ENCODE data around the gene CDR2. TPM values are rescaled to one million over a fixed set of nuclear protein-coding genes. Genes with fewer than 3 reads are reported as not detected.

Gene CDR2
- polyA plus RNA-seq, 1 donor (not counting 4 experiments of a cell fraction or from before 2014, with no cell fraction given), result 37.1 TPM

DNA sequence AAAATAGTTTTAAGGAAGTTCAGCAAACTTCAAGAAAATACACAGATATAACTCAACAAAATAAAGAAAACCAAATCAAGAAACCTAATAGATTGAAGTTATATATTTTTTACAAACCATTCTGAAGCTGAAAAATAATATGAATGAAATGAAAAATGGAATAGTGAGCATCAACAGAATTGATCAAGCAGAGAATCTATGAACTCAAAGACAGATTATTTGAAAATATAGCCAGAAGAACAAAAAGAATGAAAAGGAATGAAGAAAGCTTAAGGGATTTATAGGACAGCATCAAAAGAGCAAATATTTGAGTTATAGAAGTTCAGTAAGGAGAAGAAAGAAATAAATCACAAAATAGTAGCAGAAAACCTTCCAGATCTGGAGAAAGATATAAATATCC, 37.8 kb downstream of the CDR2 start:
- no peak for DNase-seq (ENCODE audit: low read depth, low spot score)
- Histone ChIP-seq H4K20me1 (ENCODE audit: control insufficient read depth, extremely low read depth, insufficient read depth, low read length) (peaks cover 4% of the 10 kb centered on the region), H3K4me1 (ENCODE audit: control insufficient read depth, extremely low read depth, insufficient read depth, low read length) (no peaks in the 10 kb centered on the region), H3K4me3 (ENCODE audit: control insufficient read depth in 2 of 3, extremely low read depth in 1 of 3, insufficient read depth in 2 of 3, low read depth in 1 of 3, low read length in 3 of 3) (no peak overlapping the region), H3K79me2 (ENCODE audit: control insufficient read depth, insufficient read depth, low read length) (peaks cover 6% of the 10 kb centered on the region), H3K9me1 (ENCODE audit: control insufficient read depth, extremely low read depth, insufficient read depth, low read length) (no peaks in the 10 kb centered on the region), H3K36me3 (ENCODE audit: control insufficient read depth in 2 of 2, extremely low read depth in 1 of 2, insufficient read depth in 2 of 2, low read length in 2 of 2) (peaks cover 26% of the 10 kb centered on the region in 2 experiments), H3K9me3 (ENCODE audit: control insufficient read depth, low read depth, low read length) (no peaks in the 10 kb centered on the region), H3K27ac (ENCODE audit: control insufficient read depth, insufficient read depth, low read length) (no peak overlapping the region), H2AFZ (ENCODE audit: control insufficient read depth, low read length) (no peak overlapping the region), H3K4me2 (ENCODE audit: control insufficient read depth, extremely low read depth, insufficient read depth, low read depth, low read length) (no peak overlapping the region), H3K9ac (ENCODE audit: control insufficient read depth, extremely low read depth, insufficient read depth, low read length) (no peak overlapping the region), H3K27me3 (ENCODE audit: control insufficient read depth, extremely low read depth, insufficient read depth, low read length) (no peaks in the 10 kb centered on the region)
- dilution Hi-C loops (cut with MboI; ENCODE audit: extremely low pct_ligation_motif_present, low sequenced_read_pairs), result no loop called here
- no peak for FAIRE-seq
- TF ChIP-seq, protein P1, sequence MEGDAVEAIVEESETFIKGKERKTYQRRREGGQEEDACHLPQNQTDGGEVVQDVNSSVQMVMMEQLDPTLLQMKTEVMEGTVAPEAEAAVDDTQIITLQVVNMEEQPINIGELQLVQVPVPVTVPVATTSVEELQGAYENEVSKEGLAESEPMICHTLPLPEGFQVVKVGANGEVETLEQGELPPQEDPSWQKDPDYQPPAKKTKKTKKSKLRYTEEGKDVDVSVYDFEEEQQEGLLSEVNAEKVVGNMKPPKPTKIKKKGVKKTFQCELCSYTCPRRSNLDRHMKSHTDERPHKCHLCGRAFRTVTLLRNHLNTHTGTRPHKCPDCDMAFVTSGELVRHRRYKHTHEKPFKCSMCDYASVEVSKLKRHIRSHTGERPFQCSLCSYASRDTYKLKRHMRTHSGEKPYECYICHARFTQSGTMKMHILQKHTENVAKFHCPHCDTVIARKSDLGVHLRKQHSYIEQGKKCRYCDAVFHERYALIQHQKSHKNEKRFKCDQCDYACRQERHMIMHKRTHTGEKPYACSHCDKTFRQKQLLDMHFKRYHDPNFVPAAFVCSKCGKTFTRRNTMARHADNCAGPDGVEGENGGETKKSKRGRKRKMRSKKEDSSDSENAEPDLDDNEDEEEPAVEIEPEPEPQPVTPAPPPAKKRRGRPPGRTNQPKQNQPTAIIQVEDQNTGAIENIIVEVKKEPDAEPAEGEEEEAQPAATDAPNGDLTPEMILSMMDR (optimal IDR thresholded peaks at IDR 0.05 in 1 of 3, IDR thresholded peaks at IDR 0.05 in 1 of 3, conservative IDR thresholded peaks at IDR 0.05 in 1 of 3; ENCODE audit: extremely low read depth in 1 of 3, insufficient read depth in 2 of 3, low read length in 3 of 3), result no peak

DNA sequence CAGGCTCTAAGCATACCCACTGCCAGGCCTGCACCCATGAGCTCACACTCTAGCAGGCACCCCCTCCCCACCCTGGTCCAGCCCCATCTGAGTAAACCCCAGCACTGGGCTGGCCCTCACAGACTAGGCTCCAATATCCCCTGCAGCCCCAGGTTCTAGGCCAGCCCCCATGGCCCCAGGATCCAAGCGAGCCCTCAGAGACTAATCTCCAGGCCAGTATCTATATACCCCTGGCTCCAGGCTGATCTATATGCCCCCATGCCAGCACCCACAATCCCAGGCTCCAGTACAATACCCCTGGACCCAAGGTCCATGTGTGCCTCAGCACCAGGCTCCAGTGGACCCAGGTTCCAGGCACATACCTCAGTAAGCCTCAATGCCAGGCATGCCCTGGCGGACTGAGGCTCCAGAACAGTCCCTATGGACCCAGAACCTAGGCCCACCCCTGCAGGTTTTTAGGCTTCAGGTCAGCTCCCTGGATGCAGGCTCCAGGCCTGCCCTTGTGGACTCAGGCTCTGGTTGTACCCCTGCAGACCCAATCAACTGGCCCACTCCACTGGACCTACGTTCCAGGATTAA, 38.7 kb downstream of the CDR2 start:
- Histone ChIP-seq H3K4me3 (ENCODE audit: control insufficient read depth in 2 of 3, extremely low read depth in 1 of 3, insufficient read depth in 2 of 3, low read depth in 1 of 3, low read length in 3 of 3) (no peak overlapping the region), H3K4me2 (ENCODE audit: control insufficient read depth, extremely low read depth, insufficient read depth, low read depth, low read length) (no peak overlapping the region), H3K4me1 (ENCODE audit: control insufficient read depth, extremely low read depth, insufficient read depth, low read length) (no peaks in the 10 kb centered on the region), H3K27me3 (ENCODE audit: control insufficient read depth, extremely low read depth, insufficient read depth, low read length) (no peaks in the 10 kb centered on the region), H4K20me1 (ENCODE audit: control insufficient read depth, extremely low read depth, insufficient read depth, low read length) (peaks cover 4% of the 10 kb centered on the region), H3K9me1 (ENCODE audit: control insufficient read depth, extremely low read depth, insufficient read depth, low read length) (no peaks in the 10 kb centered on the region), H3K36me3 (ENCODE audit: control insufficient read depth in 2 of 2, extremely low read depth in 1 of 2, insufficient read depth in 2 of 2, low read length in 2 of 2) (peaks cover 26% of the 10 kb centered on the region in 2 experiments), H3K9me3 (ENCODE audit: control insufficient read depth, low read depth, low read length) (no peaks in the 10 kb centered on the region), H3K9ac (ENCODE audit: control insufficient read depth, extremely low read depth, insufficient read depth, low read length) (no peak overlapping the region), H2AFZ (ENCODE audit: control insufficient read depth, low read length) (no peak overlapping the region), H3K27ac (ENCODE audit: control insufficient read depth, insufficient read depth, low read length) (no peak overlapping the region), H3K79me2 (ENCODE audit: control insufficient read depth, insufficient read depth, low read length) (peaks cover 6% of the 10 kb centered on the region)
- DNase-seq (ENCODE audit: low read depth, low spot score), result no peak
- TF ChIP-seq EZH2 (IDR thresholded peaks at IDR 0.05; ENCODE audit: low read length), result no peak
- TF ChIP-seq, protein P1 (optimal IDR thresholded peaks at IDR 0.05 in 1 of 3, IDR thresholded peaks at IDR 0.05 in 1 of 3, conservative IDR thresholded peaks at IDR 0.05 in 1 of 3; ENCODE audit: extremely low read depth in 1 of 3, insufficient read depth in 2 of 3, low read length in 3 of 3), result no peak
- dilution Hi-C loops (cut with MboI; ENCODE audit: extremely low pct_ligation_motif_present, low sequenced_read_pairs), result no loop called here
- no peak for FAIRE-seq

Data from keratinocyte (primary cell).